ENCODE measurements around the gene ACER1. TPM values are rescaled to one million over a fixed set of nuclear protein-coding genes. Genes with fewer than 3 reads are reported as not detected.

The ACER1 gene
- total and polyA plus RNA-seq, 2 of the 13 experiments (the other 11 are each of a cell fraction or from before 2014, with no cell fraction given), result not detected

- Histone ChIP-seq H3K9ac (ENCODE audit: insufficient read depth, low read depth, low read length) (peak within 1 kb of the TSS; percentile 98), H3K79me2 (ENCODE audit: insufficient read depth, low read length) (no peaks in the 10 kb centered on the region), H3K9me3 (ENCODE audit: low read length) (no peaks in the 10 kb centered on the region), H3K4me2 (ENCODE audit: low read depth, low read length) (peak within 1 kb of the TSS; percentile 76), H3K27me3 (ENCODE audit: control insufficient read depth in 1 of 2, insufficient read depth in 2 of 2, low read length in 2 of 2) (no peaks in the 10 kb centered on the region), H3K4me3 (replicated peaks in 1 of 3; ENCODE audit: insufficient read depth in 1 of 3, low read depth in 2 of 3, low read length in 3 of 3) (peak within 1 kb of the TSS; percentile 88 to 98 (median 89)), H3K36me3 (replicated peaks in 1 of 2; ENCODE audit: control insufficient read depth in 1 of 2, insufficient read depth in 2 of 2, low read length in 2 of 2) (peaks cover 8 to 16% of the 10 kb centered on the region in 2 experiments; a peak in 4 of 5 replicates), H4K20me1 (ENCODE audit: insufficient read depth, low read length) (no peaks in the 10 kb centered on the region), H3K27ac (ENCODE audit: extremely low read length, insufficient read depth, low read length) (peak within 1 kb of the TSS; percentile 100), H3K4me1 (ENCODE audit: insufficient read depth, low read length) (peaks cover 14% of the 10 kb centered on the region), H2AFZ (ENCODE audit: low read length) (no peak within 1 kb of the TSS)
- ChIA-PET POLR2A (interaction anchor here (0.5 to 4.3 kb wide), 18 partner anchors 11 to 697 kb away, joined by 3 to 80 read pairs (median 4); partner anchors contain the start of genes CLPP, GTF2F1, KHSRP and SLC25A23), CTCF (ENCODE audit: low intra/inter-chr PET ratio, low total read pairs) (no interaction called here)
- intact Hi-C loops (cut with micrococcal nuclease; ENCODE audit: unreplicated experiment), result no loop called here
- ATAC-seq (peak; percentile 91), DNase-seq (ENCODE audit: low spot score) (peak; percentile 99), FAIRE-seq (peak; percentile 96)
- 5% methylated on average over 4 of the region's 47 CpGs for WGBS (ENCODE audit: low lambda C conversion rate)
- BruUV-seq (replicated peaks), result no TSS peak
- in situ Hi-C loops (cut with HindIII; ENCODE audit: extremely low pct_ligation_motif_present, low pct_unique_long_range_greater_than_20kb), result no loop called here
- TF ChIP-seq ZHX2 (IDR thresholded peaks at IDR 0.05; ENCODE audit: low read depth) (no peak), ZHX2 (CRISPR knock-in tag; IDR thresholded peaks at IDR 0.05; ENCODE audit: borderline replicate concordance) (no peak), GLI4 (CRISPR knock-in tag; IDR thresholded peaks at IDR 0.05; ENCODE audit: borderline replicate concordance) (no peak), PCBP2 (optimal IDR thresholded peaks at IDR 0.05; ENCODE audit: low read depth, low read length, poor library complexity, severe bottlenecking) (no peak), ZNF331 (CRISPR knock-in tag; IDR thresholded peaks at IDR 0.05) (no peak), CAMTA2 (CRISPR knock-in tag; IDR thresholded peaks at IDR 0.05; ENCODE audit: borderline replicate concordance) (no peak), SAFB2 (CRISPR knock-in tag; IDR thresholded peaks at IDR 0.05; ENCODE audit: borderline replicate concordance, low read depth) (peak; percentile 41; the same call in 1 of the 2 replicates), RFX5 (IDR thresholded peaks at IDR 0.05; ENCODE audit: low read depth, low read length) (peak; percentile 57; the same call in 1 of the 2 replicates), DR1 (CRISPR knock-in tag; IDR thresholded peaks at IDR 0.05) (peak; percentile 91), DDIT3 (CRISPR knock-in tag; IDR thresholded peaks at IDR 0.05) (no peak), U2AF1 (optimal IDR thresholded peaks at IDR 0.05; ENCODE audit: low read depth, low read length) (no peak), SRY (CRISPR knock-in tag; IDR thresholded peaks at IDR 0.05) (peak; percentile 54; the same call in 1 of the 2 replicates), ZFP36 (IDR thresholded peaks at IDR 0.05; ENCODE audit: borderline replicate concordance, low read depth, low read length, partially characterized antibody) (no peak), MIER2 (CRISPR knock-in tag; IDR thresholded peaks at IDR 0.05) (no peak), ZNF644 (CRISPR knock-in tag; IDR thresholded peaks at IDR 0.05; ENCODE audit: low read depth) (no peak), ZNF704 (CRISPR knock-in tag; IDR thresholded peaks at IDR 0.05; ENCODE audit: borderline replicate concordance) (peak; percentile 61; the same call in 1 of the 2 replicates), RNF2 (conservative IDR thresholded peaks at IDR 0.05; ENCODE audit: low read depth) (no peak), NR1H2 (CRISPR knock-in tag; IDR thresholded peaks at IDR 0.05; ENCODE audit: borderline replicate concordance, low read depth) (no peak; the same call in 1 of the 2 replicates)
Measured at GRCh38 chr19:6372594-6373095, 39.2 kb upstream of the ACER1 start, which contains the start of gene ALKBH7. Gene ALKBH7, plus strand, starts transcription at chr19:6372794. Its CDS starts 27 bp downstream, at chr19:6372821.
